IMR-90 (cell line): ENCODE data around the gene PLCB3.

ENCODE experiments used
- CEBPB ChIP-seq: IDR thresholded peaks from 2 replicates; pipeline ENCODE4 v1.6.1; 2012; ENCODE audit warnings: low read depth, low read length, improper control_type of control experiment
- CTCF ChIP-seq: conservative IDR thresholded peaks from 2 replicates; pipeline ENCODE4 v1.5.1; 2012; ENCODE audit warnings: mild to moderate bottlenecking, low read depth, low read length, improper control_type of control experiment
- FOS ChIP-seq: fragments of 150-350 bp; IDR thresholded peaks from 2 replicates; pipeline ENCODE4 v1.6.1; 2016; ENCODE audit warnings: low read depth, low read length
- MAZ ChIP-seq: IDR thresholded peaks from 2 replicates; pipeline ENCODE4 v1.6.1; 2012; ENCODE audit warnings: low read depth, mild to moderate bottlenecking, low read length, improper control_type of control experiment, moderate library complexity, borderline replicate concordance
- POLR2A ChIP-seq: IDR thresholded peaks from 2 replicates; pipeline ENCODE4 v1.6.1; 2012; ENCODE audit warnings: mild to moderate bottlenecking, low read depth, low read length
- RAD21 ChIP-seq: IDR thresholded peaks from 2 replicates; pipeline ENCODE4 v1.6.1; 2012; ENCODE audit warnings: low read length, improper control_type of control experiment
- RCOR1 ChIP-seq: IDR thresholded peaks from 2 replicates; pipeline ENCODE4 v1.6.1; 2012; ENCODE audit warnings: mild to moderate bottlenecking, low read length, improper control_type of control experiment; ENCODE audit not compliant: insufficient replicate concordance
- TF ChIP-seq, protein P1 (sequence below): fragments of 150-350 bp; IDR thresholded peaks from 2 replicates; pipeline ENCODE4 v1.6.1; 2017; ENCODE audit warnings: mild to moderate bottlenecking, antibody characterized with exemption, low read length, low read depth

GRCh38 chr11:64239662-64240434 is 11.5 kb upstream of the PLCB3 start:
- TF ChIP-seq CTCF = no peak
- TF ChIP-seq RAD21 = no peak
- no peak for TF ChIP-seq MAZ
- TF ChIP-seq POLR2A = no peak
- TF ChIP-seq, protein P1, sequence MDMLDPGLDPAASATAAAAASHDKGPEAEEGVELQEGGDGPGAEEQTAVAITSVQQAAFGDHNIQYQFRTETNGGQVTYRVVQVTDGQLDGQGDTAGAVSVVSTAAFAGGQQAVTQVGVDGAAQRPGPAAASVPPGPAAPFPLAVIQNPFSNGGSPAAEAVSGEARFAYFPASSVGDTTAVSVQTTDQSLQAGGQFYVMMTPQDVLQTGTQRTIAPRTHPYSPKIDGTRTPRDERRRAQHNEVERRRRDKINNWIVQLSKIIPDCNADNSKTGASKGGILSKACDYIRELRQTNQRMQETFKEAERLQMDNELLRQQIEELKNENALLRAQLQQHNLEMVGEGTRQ = no peak
- no peak for TF ChIP-seq FOS
- TF ChIP-seq RCOR1 = no peak
- no peak for TF ChIP-seq CEBPB
